ENCODE measurements around the gene PIGT. TPM values are rescaled to one million over a fixed set of nuclear protein-coding genes. Genes with fewer than 3 reads are reported as not detected.

The PIGT gene
- total RNA-seq, 2 donors from 2014 or later, result 38.6 to 50.3 TPM

DNA sequence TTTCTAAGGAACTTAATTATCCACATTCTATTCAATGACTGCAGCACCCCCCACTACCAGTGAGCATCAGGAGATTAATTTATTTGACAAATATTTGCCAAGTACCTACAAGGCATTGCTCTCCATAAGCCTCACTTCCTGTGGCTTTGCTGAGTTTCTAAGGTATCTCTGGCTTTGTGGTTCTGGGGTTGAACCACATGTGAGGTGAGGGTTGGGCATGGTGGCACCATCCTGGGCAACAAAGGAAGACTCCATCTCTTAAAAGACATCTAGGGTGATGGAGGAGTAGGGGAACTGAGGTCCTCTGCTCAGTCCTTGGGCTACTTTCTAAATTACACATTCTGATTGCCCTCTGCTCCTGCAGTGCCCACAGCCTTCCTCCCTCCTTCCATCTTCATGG lies 28.1 kb downstream of the PIGT start:
- H3K9me3 ChIP-seq, result no peaks in the 10 kb centered on the region
- no peak overlapping the region for H3K4me3 ChIP-seq
- no peaks in the 10 kb centered on the region for H3K36me3 ChIP-seq (replicated peaks in 1 of 2; ENCODE audit: insufficient read depth in 1 of 2, low read depth in 2 of 2)
- TF ChIP-seq, protein P1, sequence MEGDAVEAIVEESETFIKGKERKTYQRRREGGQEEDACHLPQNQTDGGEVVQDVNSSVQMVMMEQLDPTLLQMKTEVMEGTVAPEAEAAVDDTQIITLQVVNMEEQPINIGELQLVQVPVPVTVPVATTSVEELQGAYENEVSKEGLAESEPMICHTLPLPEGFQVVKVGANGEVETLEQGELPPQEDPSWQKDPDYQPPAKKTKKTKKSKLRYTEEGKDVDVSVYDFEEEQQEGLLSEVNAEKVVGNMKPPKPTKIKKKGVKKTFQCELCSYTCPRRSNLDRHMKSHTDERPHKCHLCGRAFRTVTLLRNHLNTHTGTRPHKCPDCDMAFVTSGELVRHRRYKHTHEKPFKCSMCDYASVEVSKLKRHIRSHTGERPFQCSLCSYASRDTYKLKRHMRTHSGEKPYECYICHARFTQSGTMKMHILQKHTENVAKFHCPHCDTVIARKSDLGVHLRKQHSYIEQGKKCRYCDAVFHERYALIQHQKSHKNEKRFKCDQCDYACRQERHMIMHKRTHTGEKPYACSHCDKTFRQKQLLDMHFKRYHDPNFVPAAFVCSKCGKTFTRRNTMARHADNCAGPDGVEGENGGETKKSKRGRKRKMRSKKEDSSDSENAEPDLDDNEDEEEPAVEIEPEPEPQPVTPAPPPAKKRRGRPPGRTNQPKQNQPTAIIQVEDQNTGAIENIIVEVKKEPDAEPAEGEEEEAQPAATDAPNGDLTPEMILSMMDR (IDR thresholded peaks at IDR 0.05), result no peak
- TF ChIP-seq POLR2A (IDR thresholded peaks at IDR 0.05), result no peak
- ATAC-seq, result no peak
- H3K27ac ChIP-seq, result no peak overlapping the region
- DNase-seq, result no peak
- intact Hi-C loops (cut with DNase I), result loop anchor here (5.0 kb wide), 1 partner anchor 127 kb away; no protein-coding TSS in a partner anchor
- H3K4me1 ChIP-seq, result no peaks in the 10 kb centered on the region
- no peaks in the 10 kb centered on the region for H3K27me3 ChIP-seq

DNA sequence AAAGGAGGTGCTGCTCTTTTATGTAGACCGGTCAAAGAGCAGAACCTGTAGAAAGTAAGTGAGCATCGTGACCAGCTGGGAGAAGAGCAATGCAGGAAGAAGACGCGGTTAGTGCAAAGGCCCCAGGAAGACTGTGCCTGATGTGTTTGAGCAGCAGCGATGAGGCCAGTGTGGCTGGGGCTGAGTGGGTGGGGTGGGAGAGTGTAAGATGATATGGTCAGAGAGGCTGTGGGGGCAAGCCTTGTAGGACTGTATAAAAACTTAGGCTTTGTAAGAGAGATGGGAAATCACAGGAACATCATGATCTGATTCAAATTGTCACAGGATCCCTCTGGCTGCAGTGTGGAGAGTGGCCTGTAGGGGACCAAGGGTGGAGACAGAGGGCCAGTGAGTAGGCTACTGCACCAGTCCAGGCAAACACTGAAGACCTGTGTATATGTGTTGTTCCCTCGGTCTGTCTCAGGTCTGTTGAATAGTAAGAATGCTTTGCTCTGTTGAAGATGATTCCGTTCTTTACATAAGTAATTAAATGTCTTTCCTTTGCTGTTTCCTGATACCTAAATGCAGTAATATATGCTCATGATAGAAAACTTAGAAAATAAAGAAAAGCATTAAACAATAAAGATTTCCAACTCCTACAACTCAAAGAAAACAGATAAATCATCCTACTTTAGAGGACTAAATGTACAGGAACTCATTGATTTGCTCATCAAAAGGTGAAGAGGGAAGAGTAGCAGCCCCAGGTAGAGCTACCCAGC lies 30.0 kb downstream of the PIGT start:
- DNase-seq (peak in 1 of 4 donors; percentile 23), ATAC-seq (no peak)
- Histone ChIP-seq H3K9me3 (no peaks in the 10 kb centered on the region), H3K4me1 (no peaks in the 10 kb centered on the region), H3K27ac (no peak overlapping the region), H3K36me3 (replicated peaks in 1 of 2; ENCODE audit: insufficient read depth in 1 of 2, low read depth in 2 of 2) (no peaks in the 10 kb centered on the region), H3K4me3 (no peak overlapping the region), H3K27me3 (no peaks in the 10 kb centered on the region)
- intact Hi-C loops (cut with DNase I), result no loop called here
- no peak for TF ChIP-seq POLR2A (IDR thresholded peaks at IDR 0.05)
- TF ChIP-seq, protein P1 (IDR thresholded peaks at IDR 0.05), result peak in 4 of 7 experiments; percentile 14 to 31 (median 22)
- 58 to 60% methylated on average over 7 of the region's 7 CpGs for WGBS, 2 donors

DNA sequence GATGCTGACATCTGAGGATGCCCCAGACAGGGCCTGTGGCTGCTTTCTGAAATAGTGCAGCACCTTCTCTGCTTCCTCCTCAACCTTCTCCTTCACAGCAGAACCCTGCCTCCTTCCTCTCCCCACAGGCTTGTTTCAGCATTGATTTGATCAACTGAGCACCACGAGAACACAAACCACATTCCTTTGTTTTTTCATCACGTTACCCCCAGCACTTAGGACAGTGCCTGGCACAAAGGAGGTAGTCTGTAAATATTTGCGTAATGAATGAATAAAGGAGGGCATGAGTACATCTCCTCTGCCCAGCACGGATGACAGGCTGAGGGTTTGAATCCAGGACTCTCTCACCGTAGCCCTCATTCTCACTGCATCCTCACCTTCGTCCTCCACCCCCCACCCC lies 32.3 kb downstream of the PIGT start:
- Histone ChIP-seq H3K4me1 (no peaks in the 10 kb centered on the region), H3K27ac (no peak overlapping the region), H3K27me3 (no peaks in the 10 kb centered on the region), H3K4me3 (no peak overlapping the region), H3K36me3 (replicated peaks in 1 of 2; ENCODE audit: insufficient read depth in 1 of 2, low read depth in 2 of 2) (no peaks in the 10 kb centered on the region), H3K9me3 (no peaks in the 10 kb centered on the region)
- no peak for ATAC-seq
- TF ChIP-seq POLR2A (IDR thresholded peaks at IDR 0.05), result no peak
- intact Hi-C loops (cut with DNase I), result no loop called here
- no peak for DNase-seq
- WGBS, 2 donors, result 52 to 59% methylated on average over 6 of the region's 6 CpGs

DNA sequence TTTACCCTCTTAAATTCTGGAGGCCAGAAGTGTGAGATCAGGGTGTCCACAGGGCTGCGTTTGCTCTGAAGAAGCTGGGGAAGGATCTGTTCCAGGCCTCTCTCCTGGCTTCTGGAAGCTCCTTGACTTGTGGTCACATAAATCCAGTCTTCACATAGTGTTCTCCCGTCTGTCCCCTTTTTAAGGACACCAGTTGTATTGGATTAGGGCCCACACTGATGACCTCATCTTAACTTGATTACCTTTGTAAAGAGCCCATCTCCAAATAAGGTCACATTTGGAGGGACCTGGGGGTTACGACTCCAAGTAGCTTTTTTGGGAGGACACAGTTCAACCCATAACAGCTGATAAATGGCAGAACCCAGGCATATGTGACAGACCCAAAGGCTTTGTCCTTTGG lies 33.6 kb downstream of the PIGT start:
- Histone ChIP-seq H3K27ac (no peak overlapping the region), H3K27me3 (no peaks in the 10 kb centered on the region), H3K4me3 (no peak overlapping the region), H3K9me3 (no peaks in the 10 kb centered on the region), H3K4me1 (no peaks in the 10 kb centered on the region), H3K36me3 (replicated peaks in 1 of 2; ENCODE audit: insufficient read depth in 1 of 2, low read depth in 2 of 2) (no peaks in the 10 kb centered on the region)
- TF ChIP-seq, protein P1 (IDR thresholded peaks at IDR 0.05), result no peak
- TF ChIP-seq POLR2A (IDR thresholded peaks at IDR 0.05), result no peak
- 78 to 81% methylated on average over 3 of the region's 3 CpGs for WGBS, 2 donors
- intact Hi-C loops (cut with DNase I), result no loop called here
- DNase-seq (peak in 1 of 4 donors; percentile 27), ATAC-seq (no peak)

DNA sequence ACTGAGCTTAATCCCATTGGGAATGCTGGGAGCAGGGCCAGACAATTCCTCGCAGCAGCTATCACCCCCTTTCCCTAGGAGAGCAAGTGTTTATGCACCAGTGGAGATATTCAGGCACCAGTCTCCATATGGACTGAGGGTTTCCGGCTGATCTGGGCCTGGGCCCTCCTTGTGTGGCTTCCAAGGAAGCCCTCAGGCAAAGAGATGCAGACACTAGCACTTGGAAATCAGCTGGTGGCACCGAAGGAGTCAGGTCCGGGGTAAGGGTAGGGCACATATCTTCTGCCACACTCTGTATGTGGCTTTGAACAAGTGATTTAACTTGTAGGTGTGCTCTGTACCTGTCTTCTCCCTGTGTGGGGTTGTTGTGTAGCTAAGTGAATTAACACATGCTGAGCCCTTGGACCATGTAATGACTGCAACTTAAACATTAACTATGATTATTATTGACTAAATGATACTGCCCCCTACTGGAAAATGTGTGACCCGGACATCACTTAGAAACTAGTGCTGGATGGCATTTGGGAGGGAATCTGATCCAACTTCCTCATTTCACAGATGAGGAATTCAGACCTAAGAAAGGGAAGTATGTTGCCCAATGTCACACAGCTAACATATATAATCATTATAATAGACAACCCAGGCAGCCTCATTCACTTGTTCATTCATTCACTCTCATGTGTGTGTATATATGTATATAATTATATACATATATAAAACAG lies 34.3 kb downstream of the PIGT start:
- H3K27me3 ChIP-seq, result no peaks in the 10 kb centered on the region
- TF ChIP-seq POLR2A (IDR thresholded peaks at IDR 0.05), result no peak
- TF ChIP-seq, protein P1 (IDR thresholded peaks at IDR 0.05), result peak in 6 of 7 experiments; percentile 42 to 69 (median 61)
- no peaks in the 10 kb centered on the region for H3K4me1 ChIP-seq
- ATAC-seq, result peak; percentile 60
- intact Hi-C loops (cut with DNase I), result loop anchor here (10.0 kb wide), 1 partner anchor 315 kb away; no protein-coding TSS in a partner anchor
- no peak overlapping the region for H3K27ac ChIP-seq
- H3K9me3 ChIP-seq, result no peaks in the 10 kb centered on the region
- 36 to 55% methylated on average over 3 to 5 of the region's 5 CpGs for WGBS, 2 donors
- no peaks in the 10 kb centered on the region for H3K36me3 ChIP-seq (replicated peaks in 1 of 2; ENCODE audit: insufficient read depth in 1 of 2, low read depth in 2 of 2)
- DNase-seq, result peak in 2 of 4 donors; percentile 30 to 52
- no peak overlapping the region for H3K4me3 ChIP-seq

Measured in body of pancreas (tissue), 4 donors.